ENCODE results near the gene EMID1.

GRCh38 chr22:29259253-29259899 is 53.7 kb downstream of the EMID1 start:
- peak; percentile 27; the same call in 1 of the 2 replicates for TF ChIP-seq CTCF (conservative IDR thresholded peaks at IDR 0.05)
- TF ChIP-seq EZH2 (IDR thresholded peaks at IDR 0.05; ENCODE audit: low read depth) = no peak

All from PC-9 (cell line).